ENCODE measurements around the gene SYNE1. TPM values are rescaled to one million over a fixed set of nuclear protein-coding genes. Genes with fewer than 3 reads are reported as not detected.

SYNE1 gene
- total and polyA plus RNA-seq, 2 of the 8 experiments (the other 6 are each of a cell fraction or from before 2014, with no cell fraction given), result 2.8 to 5.5 TPM

DNA sequence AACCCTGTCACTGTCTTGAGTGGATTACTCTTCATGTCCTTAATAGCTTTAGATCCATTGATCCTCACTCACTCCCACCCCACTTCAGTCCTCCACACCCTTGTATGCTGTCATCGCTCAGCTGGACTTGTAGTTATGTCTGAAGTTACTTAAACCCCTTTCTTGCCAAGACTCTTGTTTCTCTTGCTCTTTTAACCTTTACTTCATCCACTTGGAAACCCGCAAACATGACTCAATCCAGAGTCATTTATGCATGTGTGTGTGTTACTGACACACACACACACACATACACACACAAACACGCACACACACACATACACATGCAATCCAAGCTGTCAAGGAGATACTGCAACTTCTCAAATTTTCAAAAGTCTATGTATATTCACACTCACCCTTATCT lies 341.8 kb downstream of the SYNE1 start (continued):
- TF ChIP-seq CBX8 (IDR thresholded peaks at IDR 0.05; ENCODE audit: borderline replicate concordance, low read depth, low read length), result no peak

Data from H1 (cell line).